ENCODE data around the gene NEURL1.

The NEURL1 gene

DNA sequence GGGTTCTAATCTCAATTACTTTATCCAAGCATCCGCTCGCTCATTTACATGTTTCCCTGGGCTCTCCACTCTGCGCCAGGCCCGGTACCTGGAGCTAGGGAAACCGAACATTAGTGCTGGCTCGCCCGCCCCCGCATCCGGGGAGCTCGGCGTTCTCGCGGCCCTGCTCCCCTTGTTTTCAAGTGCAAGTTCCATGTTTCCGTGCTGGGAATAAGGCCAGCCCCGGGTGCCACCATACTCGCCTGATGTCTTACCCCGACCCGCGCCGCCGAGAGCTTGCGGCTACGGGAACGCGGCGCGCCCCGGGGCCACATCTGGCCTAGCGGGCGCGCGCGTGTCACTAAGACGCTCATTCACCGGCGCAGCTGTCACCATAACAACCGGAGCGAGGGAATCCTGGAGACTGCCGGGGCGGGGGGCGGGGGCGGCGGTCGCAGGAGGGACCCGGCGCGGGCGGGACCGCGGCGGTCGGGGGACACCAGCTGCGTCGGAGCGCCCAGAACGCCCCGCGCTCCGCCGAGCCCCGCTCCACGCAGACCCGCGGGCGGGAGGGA is at the start of gene NEURL1:
TSS of gene NEURL1 (plus strand) at position 344 of the 554 bp plus-strand sequence. CDS start 683 bp downstream, outside the sequence.
- no peak for DNase-seq (ENCODE audit: low read depth in 2 of 2)

DNA sequence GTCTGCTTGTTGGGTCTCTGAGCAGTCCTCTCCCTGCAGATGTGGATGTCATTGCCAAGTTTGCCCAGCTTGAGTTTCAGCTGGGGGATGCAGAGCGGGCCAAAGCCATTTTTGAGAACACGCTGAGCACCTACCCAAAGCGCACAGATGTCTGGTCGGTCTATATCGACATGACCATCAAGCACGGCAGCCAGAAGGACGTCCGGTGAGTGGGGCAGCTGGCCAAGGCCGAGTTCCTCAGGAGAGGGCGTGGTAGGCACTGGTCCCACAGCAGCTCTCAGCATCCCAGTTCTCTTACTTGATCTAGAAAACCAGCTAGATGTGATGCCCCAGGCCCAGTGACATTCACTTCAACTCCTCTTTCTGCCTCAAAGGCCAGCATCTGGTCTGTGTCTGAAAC is 49.0 kb upstream of the NEURL1 start:
- no peak for DNase-seq (ENCODE audit: low read depth in 2 of 2)

DNA sequence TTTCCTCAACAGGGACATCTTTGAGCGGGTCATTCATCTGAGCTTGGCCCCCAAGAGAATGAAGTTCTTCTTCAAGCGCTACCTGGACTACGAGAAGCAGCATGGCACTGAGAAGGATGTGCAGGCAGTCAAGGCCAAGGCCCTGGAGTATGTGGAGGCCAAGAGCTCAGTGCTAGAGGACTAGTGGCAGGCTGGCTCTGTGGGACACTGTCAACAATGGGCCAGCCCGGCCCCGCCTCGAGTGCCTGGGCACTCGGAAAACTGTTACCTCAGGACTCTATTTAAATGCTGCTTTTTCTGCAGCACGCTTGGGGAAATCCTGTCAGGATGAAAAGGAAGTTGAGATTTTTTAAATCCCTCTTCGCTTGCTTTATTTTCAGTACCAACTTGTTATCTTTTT is 48.1 kb upstream of the NEURL1 start:
- no peak for DNase-seq (ENCODE audit: low read depth in 2 of 2)

DNA sequence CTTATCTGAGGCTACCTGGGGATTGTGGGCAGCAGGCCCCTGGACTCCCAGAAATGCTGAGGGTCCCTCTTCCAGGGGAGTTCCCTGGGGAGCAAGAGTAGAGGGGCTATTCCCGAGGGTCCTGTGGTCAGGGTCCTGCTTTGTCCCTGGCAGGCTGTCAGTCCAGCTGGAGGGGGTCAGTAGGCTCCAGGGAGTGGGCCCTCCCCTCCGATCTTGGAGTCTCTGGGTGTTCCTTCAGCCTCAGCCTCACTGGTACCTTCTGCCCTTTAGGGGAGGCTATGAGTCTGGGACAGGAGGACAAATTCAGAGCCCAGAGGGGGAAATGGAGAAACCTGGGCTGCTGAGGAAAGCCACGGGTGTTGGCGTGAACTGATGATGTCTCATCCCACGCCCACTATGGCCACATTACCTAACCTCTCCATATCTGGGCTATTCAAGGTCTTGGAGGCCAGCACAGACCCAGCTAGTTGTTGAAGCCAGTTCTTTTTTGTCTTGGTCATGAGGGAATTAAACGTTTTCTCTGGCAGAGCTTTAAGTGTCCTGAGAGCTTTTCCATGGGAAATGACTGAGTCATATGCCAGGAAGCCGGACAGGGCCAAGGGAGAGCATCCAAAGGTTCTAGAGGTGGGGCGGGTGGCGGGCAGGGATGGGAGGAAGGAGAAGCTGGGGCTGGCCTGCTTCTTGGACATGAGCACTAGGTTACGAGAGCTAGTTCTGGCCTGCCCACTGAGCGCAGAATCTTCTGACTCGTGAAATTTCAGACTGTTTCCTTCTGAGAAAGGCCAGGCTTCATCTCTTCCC is 47.5 kb upstream of the NEURL1 start:
- DNase-seq (ENCODE audit: low read depth in 2 of 2) = no peak

GRCh38 chr10:103447187-103447586 is 46.3 kb upstream of the NEURL1 start:
- no peak for DNase-seq (ENCODE audit: low read depth in 2 of 2)

GRCh38 chr10:103448746-103449145 is 44.8 kb upstream of the NEURL1 start:
- no peak for DNase-seq (ENCODE audit: low read depth in 2 of 2)

- DNase-seq (ENCODE audit: low read depth in 2 of 2) = no peak
Observed at GRCh38 chr10:103449208-103450144, 44.0 kb upstream of the NEURL1 start.

- no peak for DNase-seq (ENCODE audit: low read depth in 2 of 2)
Observed at GRCh38 chr10:103450201-103450695, 43.3 kb upstream of the NEURL1 start.

DNA sequence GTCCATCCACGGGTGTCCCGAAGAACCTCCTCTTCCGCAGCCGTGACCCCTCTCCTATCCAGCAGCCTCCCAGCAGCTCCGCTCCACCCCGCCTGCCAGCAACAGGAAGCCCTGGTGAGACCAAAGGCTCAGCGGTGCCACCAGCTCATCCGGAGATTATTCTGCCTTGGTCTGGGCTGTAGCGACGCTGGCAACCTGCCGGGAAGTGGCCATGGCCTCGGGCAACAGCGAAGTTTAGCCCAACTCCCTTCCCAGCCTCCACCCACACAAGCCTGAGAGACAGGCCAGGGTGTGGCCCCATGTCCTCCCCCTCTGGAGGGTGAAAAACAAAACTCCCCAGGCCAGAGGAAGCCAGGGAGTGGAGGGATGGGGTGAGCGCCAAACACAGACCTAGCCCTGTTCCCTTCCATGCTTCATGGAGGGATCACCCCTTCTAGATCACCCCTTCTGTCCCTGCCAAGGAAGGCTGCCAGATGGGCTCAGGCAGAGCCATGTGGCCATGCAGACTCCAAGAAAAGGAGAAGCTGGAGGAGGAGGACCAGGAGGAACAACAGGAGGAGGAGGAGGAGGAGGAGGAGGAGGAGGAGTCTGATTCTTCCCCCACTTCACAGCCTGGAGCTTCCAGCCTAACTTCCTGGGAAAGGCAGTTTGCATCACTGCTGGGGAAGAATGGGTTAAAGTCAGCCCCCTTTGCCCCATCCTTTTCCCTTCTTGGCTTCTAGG is 42.3 kb upstream of the NEURL1 start:
- no peak for DNase-seq (ENCODE audit: low read depth in 2 of 2)

- peak; percentile 13 to 43 for DNase-seq (ENCODE audit: low read depth in 2 of 2)
Observed at GRCh38 chr10:103451831-103452505, 41.5 kb upstream of the NEURL1 start, which contains the start of gene CALHM2. Gene CALHM2, minus strand, starts transcription at chr10:103452370. Its CDS starts 2,429 bp downstream, at chr10:103449941.

GRCh38 chr10:103452506-103453230 is 40.8 kb upstream of the NEURL1 start:
- no peak for DNase-seq (ENCODE audit: low read depth in 2 of 2)

DNA sequence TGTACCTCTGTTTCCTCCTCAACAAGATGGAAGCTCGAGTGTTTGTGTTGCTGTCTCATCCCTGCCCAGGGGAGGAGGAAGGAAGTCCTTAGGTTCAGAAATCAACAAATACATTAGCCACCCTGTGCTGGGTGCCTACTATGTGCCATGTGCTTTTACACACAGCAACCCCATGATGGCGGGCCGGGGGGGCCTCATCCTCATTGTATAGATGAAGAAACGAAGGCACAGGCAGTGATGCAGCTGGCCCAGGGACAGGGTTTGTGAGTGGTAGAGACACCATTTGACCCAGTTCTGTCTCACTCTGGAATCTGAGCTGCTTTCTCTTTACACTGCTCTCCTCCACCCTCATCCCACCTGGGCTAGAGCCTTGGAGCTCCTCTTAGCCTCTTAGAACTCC is 39.5 kb upstream of the NEURL1 start:
- DNase-seq (ENCODE audit: low read depth in 2 of 2) = no peak

DNA sequence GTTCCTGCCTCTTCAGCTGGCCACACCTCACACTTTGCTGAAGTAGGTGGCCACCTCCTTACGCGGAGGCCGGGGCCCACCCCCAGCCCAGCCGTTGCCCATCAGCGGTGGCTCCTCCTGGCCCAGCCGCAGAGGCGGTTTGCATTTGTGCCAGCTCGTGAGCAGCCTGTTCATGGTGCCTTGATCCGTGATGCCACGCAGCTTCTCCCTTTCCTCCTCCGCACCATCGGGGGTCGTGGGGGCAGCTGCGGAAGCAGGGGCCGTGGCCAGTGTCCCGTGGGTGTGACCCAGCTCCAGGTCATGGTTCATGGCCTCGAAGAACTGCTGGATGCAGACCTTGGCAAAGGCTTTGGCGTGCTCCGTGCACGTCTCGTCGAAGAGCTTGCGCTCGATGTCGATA is 38.3 kb upstream of the NEURL1 start:
- no peak for DNase-seq (ENCODE audit: low read depth in 2 of 2)

- no peak for DNase-seq (ENCODE audit: low read depth in 2 of 2)
Observed at GRCh38 chr10:103456074-103456660, 37.3 kb upstream of the NEURL1 start.

GRCh38 chr10:103457176-103457712 is 36.3 kb upstream of the NEURL1 start:
- DNase-seq (ENCODE audit: low read depth in 2 of 2) = no peak

DNA sequence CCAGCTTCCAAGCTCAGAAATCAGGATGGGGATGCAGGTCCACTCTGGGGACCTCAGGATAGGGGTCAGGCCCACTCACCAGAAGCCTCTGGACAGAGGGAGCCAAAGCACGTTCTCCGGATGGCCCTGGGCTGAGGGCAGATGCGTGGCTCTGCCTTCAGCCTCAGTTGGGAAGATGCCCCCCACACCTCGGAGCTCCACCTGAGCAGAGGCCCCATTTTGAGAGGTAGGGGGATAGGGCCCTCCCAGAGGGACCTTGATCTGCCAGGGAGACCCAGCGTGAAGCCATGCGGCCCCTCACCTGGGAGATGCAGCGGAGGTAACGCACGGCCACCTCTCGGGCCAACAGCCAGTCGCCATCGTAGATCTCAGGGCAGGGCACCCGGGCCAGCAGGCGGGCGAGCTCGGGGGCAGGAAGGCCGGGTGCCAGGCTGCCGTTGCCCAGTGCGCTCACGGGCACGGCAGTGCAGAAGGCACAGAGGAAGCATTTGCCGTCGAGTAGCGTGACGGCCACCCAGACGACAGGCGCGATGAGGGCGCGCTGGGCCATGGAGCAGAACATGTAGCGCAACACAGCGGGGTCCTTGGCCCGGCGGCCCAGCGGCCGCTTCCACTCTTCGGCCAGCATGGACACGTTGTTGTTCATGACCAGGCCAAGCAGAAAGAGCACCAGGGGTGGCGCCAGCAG is 35.5 kb upstream of the NEURL1 start:
- DNase-seq (ENCODE audit: low read depth in 2 of 2) = no peak

- DNase-seq (ENCODE audit: low read depth in 2 of 2) = no peak
Observed at GRCh38 chr10:103458720-103459119, 34.8 kb upstream of the NEURL1 start, which contains the start of gene CALHM1. Gene CALHM1, minus strand, starts transcription at chr10:103458900. Its CDS starts 149 bp downstream, at chr10:103458751.

DNA sequence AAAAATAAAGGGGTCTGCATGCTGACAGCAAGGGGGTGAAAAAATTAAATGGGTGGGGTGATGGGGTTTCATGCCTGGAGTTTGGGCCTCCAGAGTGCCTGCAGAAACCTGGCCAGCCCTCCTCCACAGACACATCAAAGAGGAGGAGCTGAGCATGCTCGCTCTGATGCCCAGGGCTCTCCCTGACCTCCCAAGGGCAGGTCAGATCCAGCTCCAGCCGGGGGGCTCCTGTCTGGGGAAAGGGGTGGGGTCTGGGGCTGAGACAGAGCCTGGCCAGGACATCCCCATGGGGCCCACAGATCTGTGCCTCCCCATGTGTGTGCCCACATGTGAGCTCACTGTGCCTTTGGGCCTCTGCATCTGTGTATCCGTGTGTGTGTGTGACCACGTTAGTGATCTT is 33.9 kb upstream of the NEURL1 start:
- no peak for DNase-seq (ENCODE audit: low read depth in 2 of 2)

- no peak for DNase-seq (ENCODE audit: low read depth in 2 of 2)
Observed at GRCh38 chr10:103463499-103463898, 30.0 kb upstream of the NEURL1 start.

Data from stimulated activated CD8-positive, alpha-beta memory T cell treated with anti-CD3 and anti-CD28 coated beads, Interleukin-7, amount 100 ng/mL, for 4 hours (primary cell).